Gastrocnemius medialis (tissue), 4 donors: ENCODE measurements around the gene HMX1.

Experiments
- POLR2A ChIP-seq, 2 donors: fragments of 450-650 bp; IDR thresholded peaks; one replicate each; pipeline ENCODE4 v1.6.1; 2017; ENCODE audit warnings: antibody characterized with exemption in 2 of 2, mild to moderate bottlenecking in 2 of 2, moderate library complexity in 2 of 2
- TF ChIP-seq, protein P1 (sequence below), 5 experiments: fragments of 450-650 bp in 3 of 5; fragments of 200-600 bp in 2 of 5; sonication (generic) in 2 of 5; IDR thresholded peaks in 4 of 5; conservative IDR thresholded peaks in 1 of 5; 1 replicate in 4 of 5; 2 replicates in 1 of 5; pipeline ENCODE4 v1.5.1; 2016 to 2019; ENCODE audit warnings: antibody characterized with exemption in 5 of 5, mild to moderate bottlenecking in 3 of 5, moderate library complexity in 3 of 5

- TF ChIP-seq POLR2A (IDR thresholded peaks at IDR 0.05) = no peak
- TF ChIP-seq, protein P1, sequence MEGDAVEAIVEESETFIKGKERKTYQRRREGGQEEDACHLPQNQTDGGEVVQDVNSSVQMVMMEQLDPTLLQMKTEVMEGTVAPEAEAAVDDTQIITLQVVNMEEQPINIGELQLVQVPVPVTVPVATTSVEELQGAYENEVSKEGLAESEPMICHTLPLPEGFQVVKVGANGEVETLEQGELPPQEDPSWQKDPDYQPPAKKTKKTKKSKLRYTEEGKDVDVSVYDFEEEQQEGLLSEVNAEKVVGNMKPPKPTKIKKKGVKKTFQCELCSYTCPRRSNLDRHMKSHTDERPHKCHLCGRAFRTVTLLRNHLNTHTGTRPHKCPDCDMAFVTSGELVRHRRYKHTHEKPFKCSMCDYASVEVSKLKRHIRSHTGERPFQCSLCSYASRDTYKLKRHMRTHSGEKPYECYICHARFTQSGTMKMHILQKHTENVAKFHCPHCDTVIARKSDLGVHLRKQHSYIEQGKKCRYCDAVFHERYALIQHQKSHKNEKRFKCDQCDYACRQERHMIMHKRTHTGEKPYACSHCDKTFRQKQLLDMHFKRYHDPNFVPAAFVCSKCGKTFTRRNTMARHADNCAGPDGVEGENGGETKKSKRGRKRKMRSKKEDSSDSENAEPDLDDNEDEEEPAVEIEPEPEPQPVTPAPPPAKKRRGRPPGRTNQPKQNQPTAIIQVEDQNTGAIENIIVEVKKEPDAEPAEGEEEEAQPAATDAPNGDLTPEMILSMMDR (IDR thresholded peaks at IDR 0.05 in 4 of 5, conservative IDR thresholded peaks at IDR 0.05 in 1 of 5) = no peak
These were observed 31.4 kb downstream of the HMX1 start for GRCh38 chr4:8840006-8840793.
